Measurements from ENCODE around the gene MT1A.

- TF ChIP-seq EZH2 (IDR thresholded peaks at IDR 0.05) (no peak), POLR2AphosphoS5 (IDR thresholded peaks at IDR 0.05; ENCODE audit: borderline replicate concordance, low read depth, low read length) (peak; percentile 80), FOXP2 (optimal IDR thresholded peaks at IDR 0.05; ENCODE audit: control extremely low read depth, extremely low read length, insufficient read depth) (no peak)
Observed at GRCh38 chr16:56681939-56682702, 43.7 kb downstream of the MT1A start, which contains the start of gene MT1X.
